ENCODE measurements around the gene TCP11L1. TPM values are rescaled to one million over a fixed set of nuclear protein-coding genes. Genes with fewer than 3 reads are reported as not detected.
"Not testable (repeated sequence)": the region's sequence is repeated elsewhere in the genome, so short reads cannot be mapped to it uniquely, and the experiment has no call there.

TCP11L1 gene
- polyA plus RNA-seq (2013, experiment 1 of 2; ENCODE audit: insufficient read length), result 17.6 TPM
- polyA plus RNA-seq (2013, experiment 2 of 2; ENCODE audit: insufficient read length), result 17.7 TPM

GRCh38 chr11:33039274-33040032, at the start of gene TCP11L1:
TSS of gene TCP11L1 (plus strand) at chr11:33039572. CDS start at chr11:33043774, 4,202 bp downstream.
- DNase-seq, result peak; percentile 96

- no peak for DNase-seq
Observed at GRCh38 chr11:32990481-32990880, 48.9 kb upstream of the TCP11L1 start.

GRCh38 chr11:32991427-32991826, 47.9 kb upstream of the TCP11L1 start:
- no peak for DNase-seq

- no peak for DNase-seq
Observed at GRCh38 chr11:32991898-32992297, 47.5 kb upstream of the TCP11L1 start.

- DNase-seq, result peak; percentile 85
Observed at GRCh38 chr11:33000181-33000580, 39.2 kb upstream of the TCP11L1 start.

- DNase-seq, result no peak
Observed at GRCh38 chr11:33001281-33001680, 38.1 kb upstream of the TCP11L1 start.

- no peak for DNase-seq
Observed at GRCh38 chr11:33001751-33002542, 37.4 kb upstream of the TCP11L1 start.

- DNase-seq, result no peak
Observed at GRCh38 chr11:33005175-33005574, 34.2 kb upstream of the TCP11L1 start.

- no peak for DNase-seq
Observed at GRCh38 chr11:33006010-33006409, 33.4 kb upstream of the TCP11L1 start.

GRCh38 chr11:33013755-33014154, 25.6 kb upstream of the TCP11L1 start:
- DNase-seq, result no peak

GRCh38 chr11:33015621-33016551, 23.5 kb upstream of the TCP11L1 start, which contains the start of gene DEPDC7:
TSS of gene DEPDC7 (plus strand) at chr11:33015878. CDS start at chr11:33015956, 78 bp downstream.
- peak; percentile 92 for DNase-seq

GRCh38 chr11:33016654-33017053, 22.7 kb upstream of the TCP11L1 start:
- no peak for DNase-seq

- no peak for DNase-seq
Observed at GRCh38 chr11:33017478-33017877, 21.9 kb upstream of the TCP11L1 start.

- no peak for DNase-seq
Observed at GRCh38 chr11:33017965-33018364, 21.4 kb upstream of the TCP11L1 start.

- DNase-seq, result no peak
Observed at GRCh38 chr11:33018840-33019239, 20.5 kb upstream of the TCP11L1 start.

GRCh38 chr11:33021501-33021900, 17.9 kb upstream of the TCP11L1 start:
- no peak for DNase-seq

- no peak for DNase-seq
Observed at GRCh38 chr11:33021937-33022336, 17.4 kb upstream of the TCP11L1 start.

GRCh38 chr11:33025339-33025722, 14.0 kb upstream of the TCP11L1 start:
- no peak for DNase-seq

GRCh38 chr11:33027233-33027632, 12.1 kb upstream of the TCP11L1 start:
- DNase-seq, result no peak

GRCh38 chr11:33027846-33028536, 11.4 kb upstream of the TCP11L1 start:
- no peak for DNase-seq

GRCh38 chr11:33028537-33028914, 10.8 kb upstream of the TCP11L1 start:
- no peak for DNase-seq

GRCh38 chr11:33029218-33029617, 10.2 kb upstream of the TCP11L1 start:
- not testable (repeated sequence) for DNase-seq
